ENCODE data around the gene UAP1L1. TPM values are rescaled to one million over a fixed set of nuclear protein-coding genes. Genes with fewer than 3 reads are reported as not detected.

The UAP1L1 gene
- total RNA-seq, 4 donors from 2014 or later = 9.3 to 15.7 (median 12.4) TPM

DNA sequence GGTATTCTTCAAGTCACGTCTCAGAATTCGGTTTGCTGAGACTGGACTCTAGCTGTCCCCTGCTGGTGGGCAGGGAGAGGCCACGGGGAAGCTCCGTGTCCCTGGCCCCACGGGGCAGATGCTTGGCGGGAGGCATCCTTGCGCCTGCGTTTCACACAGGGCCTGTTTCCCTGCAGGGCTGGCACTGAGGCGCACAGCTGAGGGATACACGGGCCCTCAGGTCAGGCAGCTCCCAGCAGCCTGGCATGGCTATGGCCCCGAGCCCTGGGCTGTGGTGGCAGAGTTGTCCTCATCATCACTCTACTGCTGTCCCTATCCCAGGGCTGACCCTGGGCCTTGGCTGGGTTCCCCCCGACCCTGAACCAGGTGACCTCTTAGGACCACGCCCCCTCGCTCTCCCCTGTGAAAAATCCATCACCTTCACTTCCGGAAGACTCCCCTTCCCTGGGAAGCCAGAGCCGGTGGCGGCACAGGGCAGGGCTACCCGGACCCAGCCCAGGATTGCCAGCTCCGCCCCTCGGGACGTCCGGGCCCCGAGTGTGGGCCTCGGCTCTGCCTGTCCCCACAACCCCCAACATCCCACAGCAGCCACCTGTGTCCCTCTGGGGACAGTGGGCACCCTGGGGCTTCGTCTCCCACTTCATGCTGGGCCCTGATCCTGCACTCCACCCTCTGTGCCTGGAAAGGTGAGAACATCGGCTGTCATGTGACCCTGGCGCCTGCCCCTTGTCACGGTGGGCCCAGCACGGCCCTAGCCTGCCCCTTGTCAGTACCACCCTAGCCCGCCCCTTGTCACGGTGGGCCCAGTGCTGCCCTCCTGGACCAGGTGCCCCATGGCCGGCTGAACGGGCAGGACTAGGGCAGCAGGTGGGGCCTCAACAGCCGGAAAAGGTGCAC, 32.2 kb downstream of the UAP1L1 start:
- Histone ChIP-seq H3K4me3 (replicated peaks in 1 of 3) (no peak overlapping the region), H3K4me1 (peaks cover 0 to 4% of the 10 kb centered on the region in 2 donors)
- intact Hi-C loops (cut with DNase I) = no loop called here

DNA sequence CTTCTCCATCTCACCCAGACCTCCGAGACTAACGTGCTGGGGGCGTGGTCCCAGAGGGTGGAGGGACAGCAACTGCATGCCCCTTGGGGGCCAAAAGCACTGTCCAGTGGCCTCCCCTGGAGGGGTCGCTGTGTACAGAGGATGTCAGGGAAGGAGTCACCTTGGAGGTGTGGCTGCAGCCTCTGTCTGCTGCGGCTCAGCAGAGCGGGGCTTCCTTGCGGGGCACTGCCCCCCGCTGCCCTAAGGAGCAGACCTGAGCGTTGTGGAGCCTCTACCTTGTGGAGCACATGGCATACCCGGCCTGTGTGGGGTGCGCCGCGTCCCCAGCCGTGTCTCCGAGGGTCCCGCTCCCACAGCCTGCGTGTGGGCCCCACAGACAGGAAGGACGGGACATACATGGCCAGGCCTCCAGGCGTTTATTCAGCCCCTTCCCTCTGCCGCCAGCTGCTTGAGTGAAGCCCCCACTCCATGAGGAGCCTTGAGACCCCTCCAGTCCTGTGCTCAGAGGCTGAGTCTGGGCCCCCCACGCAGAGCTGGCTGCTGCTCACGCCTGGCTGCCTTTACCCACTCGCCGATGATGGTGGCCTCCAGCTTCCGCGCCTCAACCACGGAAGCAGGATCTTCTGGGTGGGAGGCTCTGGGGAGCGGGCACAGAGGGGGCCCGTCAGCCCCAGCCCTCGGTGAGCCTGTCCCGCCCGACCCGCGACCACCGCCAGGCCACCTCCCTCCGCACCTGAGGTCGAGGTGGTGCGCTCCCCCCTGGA, 33.0 kb downstream of the UAP1L1 start:
- H3K4me1 ChIP-seq = peaks cover 5 to 10% of the 10 kb centered on the region in 2 donors
- H3K27ac ChIP-seq = no peak overlapping the region
- TF ChIP-seq, protein P1, sequence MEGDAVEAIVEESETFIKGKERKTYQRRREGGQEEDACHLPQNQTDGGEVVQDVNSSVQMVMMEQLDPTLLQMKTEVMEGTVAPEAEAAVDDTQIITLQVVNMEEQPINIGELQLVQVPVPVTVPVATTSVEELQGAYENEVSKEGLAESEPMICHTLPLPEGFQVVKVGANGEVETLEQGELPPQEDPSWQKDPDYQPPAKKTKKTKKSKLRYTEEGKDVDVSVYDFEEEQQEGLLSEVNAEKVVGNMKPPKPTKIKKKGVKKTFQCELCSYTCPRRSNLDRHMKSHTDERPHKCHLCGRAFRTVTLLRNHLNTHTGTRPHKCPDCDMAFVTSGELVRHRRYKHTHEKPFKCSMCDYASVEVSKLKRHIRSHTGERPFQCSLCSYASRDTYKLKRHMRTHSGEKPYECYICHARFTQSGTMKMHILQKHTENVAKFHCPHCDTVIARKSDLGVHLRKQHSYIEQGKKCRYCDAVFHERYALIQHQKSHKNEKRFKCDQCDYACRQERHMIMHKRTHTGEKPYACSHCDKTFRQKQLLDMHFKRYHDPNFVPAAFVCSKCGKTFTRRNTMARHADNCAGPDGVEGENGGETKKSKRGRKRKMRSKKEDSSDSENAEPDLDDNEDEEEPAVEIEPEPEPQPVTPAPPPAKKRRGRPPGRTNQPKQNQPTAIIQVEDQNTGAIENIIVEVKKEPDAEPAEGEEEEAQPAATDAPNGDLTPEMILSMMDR (IDR thresholded peaks at IDR 0.05) = no peak
- no peak for TF ChIP-seq POLR2A (IDR thresholded peaks at IDR 0.05)
- H3K27me3 ChIP-seq = no peaks in the 10 kb centered on the region
- no peak for DNase-seq
- H3K4me3 ChIP-seq (replicated peaks in 1 of 3) = no peak overlapping the region
- H3K9me3 ChIP-seq = no peaks in the 10 kb centered on the region
- 91 to 95% methylated on average over 11 to 35 of the region's 38 CpGs for WGBS, 2 donors
- intact Hi-C loops (cut with DNase I) = no loop called here
- H3K36me3 ChIP-seq = peaks cover 33 to 36% of the 10 kb centered on the region in 2 donors

More for the DNA sequence above, 32.2 kb downstream of the UAP1L1 start:
- H3K27ac ChIP-seq = no peak overlapping the region
- H3K9me3 ChIP-seq = no peaks in the 10 kb centered on the region
- TF ChIP-seq, protein P1 (IDR thresholded peaks at IDR 0.05) = no peak
- TF ChIP-seq POLR2A (IDR thresholded peaks at IDR 0.05) = no peak
- no peaks in the 10 kb centered on the region for H3K27me3 ChIP-seq
- no peak for DNase-seq
- H3K36me3 ChIP-seq = peaks cover 40 to 44% of the 10 kb centered on the region in 2 donors
- WGBS, 2 donors = 84 to 85% methylated on average over 18 to 29 of the region's 34 CpGs

DNA sequence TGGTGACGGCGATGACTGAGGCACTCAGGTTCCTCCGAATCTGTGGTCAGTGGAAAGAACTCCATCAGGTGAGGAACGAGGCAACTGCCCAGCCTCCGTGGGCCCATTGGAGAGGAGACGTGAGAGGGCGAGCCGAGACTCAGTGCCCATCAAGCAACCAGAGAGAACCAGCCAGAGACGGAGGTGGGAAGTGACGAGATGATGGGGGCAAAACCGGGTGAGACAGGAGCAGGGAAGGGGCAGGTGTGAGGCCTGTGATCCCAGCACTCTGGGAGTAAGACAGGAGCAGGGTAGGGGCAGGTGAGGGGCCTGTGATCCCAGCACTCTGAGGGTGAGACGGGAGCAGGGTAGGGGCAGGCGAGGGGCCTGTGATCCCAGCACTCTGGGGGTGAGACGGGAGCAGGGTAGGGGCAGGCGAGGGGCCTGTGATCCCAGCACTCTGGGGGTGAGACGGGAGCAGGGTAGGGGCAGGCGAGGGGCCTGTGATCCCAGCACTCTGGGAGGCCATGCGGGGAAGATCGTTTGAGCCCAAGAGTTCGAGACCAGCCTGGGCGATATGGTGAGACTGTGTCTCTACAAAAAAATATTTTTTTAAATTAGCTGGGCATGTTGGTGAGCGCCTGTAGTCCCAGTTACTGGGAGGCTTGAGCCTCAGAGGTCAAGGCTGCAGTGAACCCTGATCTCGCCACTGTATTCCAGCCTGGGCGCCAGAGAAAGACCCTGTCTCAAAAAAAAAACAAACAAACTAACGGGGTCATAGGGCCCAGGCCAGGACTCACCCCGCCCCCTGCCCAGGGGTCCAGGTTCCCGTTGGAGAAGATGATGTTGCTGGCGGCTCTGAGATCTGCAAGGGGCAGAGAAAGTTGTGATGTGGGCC, 33.8 kb downstream of the UAP1L1 start:
- H3K4me1 ChIP-seq = peaks cover 5 to 10% of the 10 kb centered on the region in 2 donors
- 90 to 92% methylated on average over 28 of the region's 28 CpGs for WGBS, 2 donors
- intact Hi-C loops (cut with DNase I) = no loop called here
- H3K27me3 ChIP-seq = no peaks in the 10 kb centered on the region
- no peaks in the 10 kb centered on the region for H3K9me3 ChIP-seq
- H3K36me3 ChIP-seq = peaks cover 27 to 29% of the 10 kb centered on the region in 2 donors
- no peak overlapping the region for H3K4me3 ChIP-seq (replicated peaks in 1 of 3)
- H3K27ac ChIP-seq = no peak overlapping the region
- no peak for DNase-seq
- TF ChIP-seq POLR2A (IDR thresholded peaks at IDR 0.05) = no peak
- TF ChIP-seq, protein P1 (IDR thresholded peaks at IDR 0.05) = no peak

DNA sequence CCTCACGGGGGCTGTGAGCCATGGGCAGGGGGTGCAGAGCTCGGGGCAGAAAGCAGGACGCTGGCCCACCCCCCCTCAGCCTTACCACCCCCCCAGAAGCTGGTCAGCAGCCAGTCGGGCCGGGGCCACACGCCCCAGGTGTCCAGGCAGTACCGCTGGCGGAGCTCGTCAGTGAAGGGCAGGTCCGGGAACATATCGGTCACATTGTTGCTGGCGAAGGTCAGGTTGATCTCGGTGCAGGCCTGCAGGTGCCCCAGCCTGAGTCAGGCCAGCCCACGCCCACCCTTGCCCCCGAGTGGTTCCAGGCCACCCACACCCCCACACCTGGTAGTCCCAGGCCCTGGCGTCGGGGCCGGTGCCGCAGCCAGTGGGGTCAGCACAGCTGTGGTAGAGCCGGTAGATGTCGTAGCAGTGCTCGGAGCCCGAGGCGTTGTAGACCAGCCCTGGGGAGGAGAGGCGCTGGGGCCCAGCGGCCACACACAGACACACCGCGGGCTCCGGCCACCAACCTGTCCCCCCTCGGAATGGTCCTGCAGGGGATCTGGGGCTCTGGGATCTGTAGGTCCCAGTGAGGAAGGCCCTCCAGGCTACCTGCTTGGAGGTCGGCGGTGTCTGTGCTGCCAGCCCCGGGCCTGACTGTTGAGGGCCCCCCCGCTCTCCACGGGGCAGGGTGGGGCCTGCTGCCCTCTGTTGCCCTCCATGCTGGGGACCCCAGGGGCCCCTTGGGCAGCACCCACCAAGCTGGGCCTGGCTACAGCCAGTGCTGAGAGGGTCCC, 34.7 kb downstream of the UAP1L1 start:
- H3K9me3 ChIP-seq = no peaks in the 10 kb centered on the region
- intact Hi-C loops (cut with DNase I) = no loop called here
- peaks cover 23 to 27% of the 10 kb centered on the region in 2 donors for H3K36me3 ChIP-seq
- H3K27me3 ChIP-seq = no peaks in the 10 kb centered on the region
- no peak overlapping the region for H3K27ac ChIP-seq
- WGBS, 2 donors = 91 to 93% methylated on average over 16 to 22 of the region's 35 CpGs
- peaks cover 5 to 10% of the 10 kb centered on the region in 2 donors for H3K4me1 ChIP-seq
- no peak overlapping the region for H3K4me3 ChIP-seq (replicated peaks in 1 of 3)
- TF ChIP-seq, protein P1 (IDR thresholded peaks at IDR 0.05) = no peak
- TF ChIP-seq POLR2A (IDR thresholded peaks at IDR 0.05) = no peak
- no peak for DNase-seq
